DMS79 treated with DMSO at 0.1 percent for 48 hours (cell line): Measurements from ENCODE around the gene ZNF175.

Experiments used
- DNase-seq: peaks from one replicate; lab custom pipeline; 2025; lab: John Stamatoyannopoulos, UW

Gene ZNF175

GRCh38 chr19:51632126-51632525 is 61.0 kb downstream of the ZNF175 start:
- DNase-seq, result no peak

- DNase-seq, result peak; percentile 6
Measured at GRCh38 chr19:51637362-51637978, 66.4 kb downstream of the ZNF175 start.

- no peak for DNase-seq
Measured at GRCh38 chr19:51639916-51640315, 68.8 kb downstream of the ZNF175 start.

- DNase-seq, result no peak
Measured at GRCh38 chr19:51640386-51640785, 69.3 kb downstream of the ZNF175 start.

- no peak for DNase-seq
Measured at GRCh38 chr19:51641648-51642047, 70.6 kb downstream of the ZNF175 start.
